Testis (tissue), 3 donors: Measurements from ENCODE around the gene OR56A3. TPM values are rescaled to one million over a fixed set of nuclear protein-coding genes. Genes with fewer than 3 reads are reported as not detected.

ENCODE experiments used
- polyA plus RNA-seq: library from polyadenylated mRNA; stranded (reverse); fragments of 350-450 nt; fragmentation: Illumina TruSeq; extraction: RNeasy Lipid Tissue Mini Kit (QIAGEN cat#74804); gene quantifications from one replicate; pipeline ENCODE4 v1.2.3, GENCODE V29; 2014; ENCODE audit warnings: low read depth, low replicate concordance; ENCODE audit not compliant: insufficient read depth
- total RNA-seq, 2 donors: library from RNA; depleted of rRNA; stranded (reverse); fragments of >200 nt; gene quantifications; one replicate each; pipeline ENCODE4 v1.2.3, GENCODE V29; 2016

Gene OR56A3
- total and polyA plus RNA-seq, 3 donors from 2014 or later, result 0.87 to 1.0 (median 0.90) TPM

Other genes with a start within 250 kb of the OR56A3 start
- gene OR56B1, start 205.8 kb upstream of the OR56A3 start, total RNA-seq, result under 1 TPM; 0.16 to 0.25 TPM
- gene OR56B1, start 205.8 kb upstream of the OR56A3 start, polyA plus RNA-seq, result not detected
- gene OR52N4, start 188.0 kb upstream of the OR56A3 start, total RNA-seq, result 1 to 10 TPM in 1 of 2 donors, not detected in 1; 1.1 TPM
- 0.44 TPM for gene OR52N4, start 188.0 kb upstream of the OR56A3 start, polyA plus RNA-seq
- 1 to 10 TPM; 2.0 to 2.5 TPM for gene OR52N5, start 158.9 kb upstream of the OR56A3 start, total RNA-seq
- gene OR52N5, start 158.9 kb upstream of the OR56A3 start, polyA plus RNA-seq, result not detected
- 1 to 10 TPM; 1.6 to 1.7 TPM for gene OR52N1, start 151.0 kb upstream of the OR56A3 start, total RNA-seq
- not detected for gene OR52N1, start 151.0 kb upstream of the OR56A3 start, polyA plus RNA-seq
- gene OR52N2, start 133.3 kb upstream of the OR56A3 start, total RNA-seq, result not detected
- 0.44 TPM for gene OR52N2, start 133.3 kb upstream of the OR56A3 start, polyA plus RNA-seq
- gene OR52E6, start 100.4 kb upstream of the OR56A3 start, total RNA-seq, result 1 to 10 TPM; 1.2 to 1.4 TPM
- not detected for gene OR52E6, start 100.4 kb upstream of the OR56A3 start, polyA plus RNA-seq
- gene OR52E8, start 84.6 kb upstream of the OR56A3 start, total RNA-seq, result 1 to 10 TPM; 3.0 to 4.6 TPM
- not detected for gene OR52E8, start 84.6 kb upstream of the OR56A3 start, polyA plus RNA-seq
- gene OR52E4, start 61.6 kb upstream of the OR56A3 start, total RNA-seq, result not detected
- gene OR52E4, start 61.6 kb upstream of the OR56A3 start, polyA plus RNA-seq, result not detected
- gene OR52E5, start 49.0 kb upstream of the OR56A3 start, total RNA-seq, result not detected
- gene OR52E5, start 49.0 kb upstream of the OR56A3 start, polyA plus RNA-seq, result not detected
- not detected for gene OR56A5, start 26.2 kb downstream of the OR56A3 start, total RNA-seq
- not detected for gene OR56A5, start 26.2 kb downstream of the OR56A3 start, polyA plus RNA-seq
- under 1 TPM in 1 of 2 donors, not detected in 1; 0.79 TPM for gene OR52L1, start 44.7 kb downstream of the OR56A3 start, total RNA-seq
- not detected for gene OR52L1, start 44.7 kb downstream of the OR56A3 start, polyA plus RNA-seq
- gene OR56A4, start 64.7 kb downstream of the OR56A3 start, total RNA-seq, result under 1 TPM in 1 of 2 donors, not detected in 1; 0.55 TPM
- gene OR56A4, start 64.7 kb downstream of the OR56A3 start, polyA plus RNA-seq, result not detected
- under 1 TPM; 0.06 to 0.16 TPM for gene OR56A1, start 88.5 kb downstream of the OR56A3 start, total RNA-seq
- not detected for gene OR56A1, start 88.5 kb downstream of the OR56A3 start, polyA plus RNA-seq
- gene OR56B4, start 165.4 kb downstream of the OR56A3 start, total RNA-seq, result not detected
- not detected for gene OR56B4, start 165.4 kb downstream of the OR56A3 start, polyA plus RNA-seq
- gene OR52B2, start 228.1 kb downstream of the OR56A3 start, total RNA-seq, result under 1 TPM in 1 of 2 donors, not detected in 1; 0.68 TPM
- gene OR52B2, start 228.1 kb downstream of the OR56A3 start, polyA plus RNA-seq, result not detected